Measurements from ENCODE around the gene CACHD1.

GRCh38 chr1:64696879-64697278, 226.9 kb downstream of the CACHD1 start:
- TF ChIP-seq POLR2A (IDR thresholded peaks at IDR 0.05) (no peak), CTCF (IDR thresholded peaks at IDR 0.05) (no peak), EP300 (IDR thresholded peaks at IDR 0.05) (no peak), POLR2AphosphoS5 (IDR thresholded peaks at IDR 0.05) (no peak)
